ENCODE data around the gene ANO1. TPM values are rescaled to one million over a fixed set of nuclear protein-coding genes. Genes with fewer than 3 reads are reported as not detected.

Gene ANO1
- total RNA-seq, 2 donors from 2014 or later = 9.8 to 14.2 TPM

DNA sequence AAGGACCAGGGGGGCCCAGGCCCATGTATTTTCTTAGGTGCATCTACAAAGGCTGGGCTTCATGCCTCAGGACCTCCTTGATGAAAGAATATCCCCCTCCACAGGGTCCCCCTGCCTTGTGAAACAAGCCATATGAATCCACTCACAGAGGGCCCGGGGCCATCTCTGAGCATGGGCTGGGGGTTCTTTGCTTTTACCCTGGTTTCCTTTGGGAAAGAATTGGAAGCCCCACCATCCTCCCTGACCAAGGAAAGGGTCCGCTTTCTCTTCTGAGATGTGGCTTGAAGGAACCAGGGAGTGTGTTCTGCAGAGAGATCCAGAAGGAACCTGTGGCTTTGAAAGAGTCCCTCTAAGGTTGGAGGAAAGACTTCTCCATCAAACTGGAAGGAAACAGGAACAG lies 9.2 kb upstream of the ANO1 start:
- ATAC-seq (no peak), DNase-seq (no peak)
- intact Hi-C loops (cut with DNase I) = no loop called here

DNA sequence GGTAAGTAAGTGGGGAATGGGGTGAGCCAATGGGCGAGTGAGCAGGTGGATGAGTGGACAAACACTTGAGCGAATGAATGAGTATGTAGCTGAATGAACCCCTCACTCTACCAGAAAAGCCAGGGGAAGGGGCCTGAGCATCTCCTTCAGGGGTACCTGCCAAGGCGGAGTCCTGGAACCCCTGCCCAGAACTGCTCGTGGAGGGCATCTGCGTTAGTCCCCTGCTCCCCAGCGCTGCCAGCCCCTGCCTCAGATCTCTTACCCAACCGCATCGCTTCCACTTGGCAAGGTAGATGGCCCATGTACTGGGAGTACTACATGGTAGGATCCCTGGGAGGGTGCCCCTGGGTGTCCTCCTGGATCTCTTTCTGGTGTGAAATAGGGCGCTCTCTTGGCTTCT lies 7.4 kb upstream of the ANO1 start:
- intact Hi-C loops (cut with DNase I) = no loop called here
- DNase-seq = no peak
- ATAC-seq = no peak

DNA sequence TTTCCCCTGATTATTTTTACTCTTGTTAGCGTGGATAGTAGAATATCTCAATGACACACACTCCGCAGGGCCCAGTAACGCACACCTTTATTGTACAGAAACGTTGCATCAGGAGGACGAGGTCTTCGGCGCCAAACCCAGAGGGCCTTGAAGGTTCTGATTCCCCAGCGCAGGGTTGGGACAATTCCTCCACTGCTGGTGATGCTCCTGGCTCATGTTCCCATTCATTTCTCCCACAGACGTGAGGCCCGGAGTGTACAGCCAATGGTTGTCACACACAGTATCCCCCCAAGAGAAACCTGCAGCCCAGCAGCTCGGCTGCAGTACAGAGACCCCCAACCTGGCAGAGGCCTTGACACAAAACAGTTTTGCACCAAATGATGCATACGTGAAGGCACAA lies 6.1 kb upstream of the ANO1 start:
- DNase-seq = no peak
- intact Hi-C loops (cut with DNase I) = no loop called here
- ATAC-seq = no peak

DNA sequence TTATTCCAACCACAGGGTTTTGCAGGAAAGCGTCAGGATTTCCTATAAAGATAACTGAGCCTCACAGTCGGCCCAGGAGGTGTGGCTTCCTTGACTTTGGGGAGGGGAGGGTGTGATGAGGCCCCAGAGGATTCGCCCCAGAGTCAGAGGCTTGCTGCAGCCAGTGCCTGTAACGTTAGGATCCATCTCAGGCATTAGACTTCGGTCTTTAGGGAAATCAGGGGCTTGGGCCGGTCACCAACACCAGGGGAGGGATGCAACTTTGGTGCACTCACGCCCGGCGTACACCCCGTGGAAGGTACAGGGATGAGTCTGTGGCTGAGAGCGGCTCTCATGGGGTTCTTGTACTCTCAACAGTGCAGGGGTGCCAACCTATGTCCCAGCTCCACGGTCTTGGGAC lies 5.7 kb upstream of the ANO1 start:
- intact Hi-C loops (cut with DNase I) = no loop called here
- DNase-seq (peak; percentile 52), ATAC-seq (peak in 1 of 2 donors; percentile 42)

DNA sequence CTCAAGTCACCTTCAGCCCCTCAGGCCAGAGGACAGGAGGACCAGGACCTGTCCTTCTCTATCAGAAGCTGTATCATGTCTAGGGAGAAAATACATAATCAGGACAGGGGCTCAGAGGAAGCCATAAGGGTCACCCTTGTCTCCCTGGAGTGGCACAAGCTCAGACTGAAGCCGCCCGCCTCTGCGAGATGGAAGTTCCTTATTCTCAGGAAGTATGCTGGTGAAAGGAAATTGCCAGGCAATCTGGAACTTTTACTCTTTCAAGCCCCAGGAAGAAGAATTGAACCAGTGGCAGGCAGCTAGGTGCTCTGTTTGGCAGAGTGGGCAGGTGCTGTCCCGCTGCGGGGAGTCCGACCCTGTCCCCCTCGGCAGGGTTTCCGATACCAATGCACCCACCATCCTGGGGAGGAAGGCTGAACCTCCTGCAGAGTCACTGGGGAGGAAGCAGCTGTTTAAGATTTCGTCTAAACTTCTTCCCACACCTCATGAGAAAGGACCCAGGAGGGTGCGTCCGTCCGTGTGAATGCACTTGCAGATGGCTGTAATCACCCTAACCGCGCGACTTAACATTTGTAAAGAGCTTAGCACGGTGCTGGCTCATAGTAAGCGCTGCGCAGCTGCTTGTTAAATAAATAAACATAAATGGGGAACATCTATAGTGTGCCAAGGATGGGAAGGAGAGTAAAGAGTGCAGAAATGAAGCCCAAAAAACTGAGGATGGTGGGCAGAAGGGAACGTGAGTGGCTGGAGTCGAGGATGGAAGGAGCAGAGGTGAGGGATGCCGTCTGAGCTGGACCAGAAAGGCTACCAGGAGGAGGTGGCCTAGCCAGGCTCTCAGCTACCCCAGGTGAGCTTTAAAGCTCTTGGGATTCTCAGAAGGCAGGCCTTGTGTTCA lies 5.0 kb upstream of the ANO1 start:
- intact Hi-C loops (cut with DNase I) = no loop called here
- DNase-seq (no peak), ATAC-seq (peak; percentile 9 to 33)

- peak in 1 of 2 donors; percentile 81 for ATAC-seq
- DNase-seq = peak; percentile 74
- intact Hi-C loops (cut with DNase I) = no loop called here
Measured at GRCh38 chr11:70073871-70074371, 4.2 kb upstream of the ANO1 start.

GRCh38 chr11:70074746-70075145 lies 3.4 kb upstream of the ANO1 start:
- intact Hi-C loops (cut with DNase I) = no loop called here
- DNase-seq = no peak
- ATAC-seq = no peak

- intact Hi-C loops (cut with DNase I) = no loop called here
Measured at GRCh38 chr11:70075836-70076235, 2.3 kb upstream of the ANO1 start.

DNA sequence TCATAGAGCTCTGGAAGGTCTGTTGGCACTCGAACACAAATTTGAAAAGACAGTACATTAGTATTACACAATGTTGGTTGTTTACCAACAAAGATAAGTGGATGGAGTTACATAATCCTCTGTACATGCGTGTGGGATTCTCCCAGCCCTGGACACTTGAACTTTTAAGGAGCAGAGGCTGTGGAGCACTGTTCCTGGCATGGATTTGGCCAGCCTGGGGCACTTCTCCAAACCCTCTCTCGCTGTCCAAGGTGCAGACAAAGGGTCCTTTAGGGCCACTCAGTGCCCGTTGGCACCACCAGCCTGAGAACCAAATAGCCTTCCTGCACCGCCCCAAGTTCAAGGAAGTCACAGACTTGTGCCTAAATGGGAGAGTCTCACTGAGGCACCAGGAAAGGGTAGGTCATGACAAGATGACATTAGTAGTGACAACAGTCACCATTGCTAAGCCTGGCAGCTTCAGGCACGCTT lies 1.6 kb upstream of the ANO1 start:
- DNase-seq (no peak), ATAC-seq (peak in 1 of 2 donors; percentile 29)
- intact Hi-C loops (cut with DNase I) = no loop called here

More at GRCh38 chr11:70075836-70076235, 2.3 kb upstream of the ANO1 start:
- DNase-seq (no peak), ATAC-seq (no peak)

- DNase-seq = no peak
- intact Hi-C loops (cut with DNase I) = no loop called here
Measured at GRCh38 chr11:70077411-70078094, 564 bp upstream of the ANO1 start.

DNA sequence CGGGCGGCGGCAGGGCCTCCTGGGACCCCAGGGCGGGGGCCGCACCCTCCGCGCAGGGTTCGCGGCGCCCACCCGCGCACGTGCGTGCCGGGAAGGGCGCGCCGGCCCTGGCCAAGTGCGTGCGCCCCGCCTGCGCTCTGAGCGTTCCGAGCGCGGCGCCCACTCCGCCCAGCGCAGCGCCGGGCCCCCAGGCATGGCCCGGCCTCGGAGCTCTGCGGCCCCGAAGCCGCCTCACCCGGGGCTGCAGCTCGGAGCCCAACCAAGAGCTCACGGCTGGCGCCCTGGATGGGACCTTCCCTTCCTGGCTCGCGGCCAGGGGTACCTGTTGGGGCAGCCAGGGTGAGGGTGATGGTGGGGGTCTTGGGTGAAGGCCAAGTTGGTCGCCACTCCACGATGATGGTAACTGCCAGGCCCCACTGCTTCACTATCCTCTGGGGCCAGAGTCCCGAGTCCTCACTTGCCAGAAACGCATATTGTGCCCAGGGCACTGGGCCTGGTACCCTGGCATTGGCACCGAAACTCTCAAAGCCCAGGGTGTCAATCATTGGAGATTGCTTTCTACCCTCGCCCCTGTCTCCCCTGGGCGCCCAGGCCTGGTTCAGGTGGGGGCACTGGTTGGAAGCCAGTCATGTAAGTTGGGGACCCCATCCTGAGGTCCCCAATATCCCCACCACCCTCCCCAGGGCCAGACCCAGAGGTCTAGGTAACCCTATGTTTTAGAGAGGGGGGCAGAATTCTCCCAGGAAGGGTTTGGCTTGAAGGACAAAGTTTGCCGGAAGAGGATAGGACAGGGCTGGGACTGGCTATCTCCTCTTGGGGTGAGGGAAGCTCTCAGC lies 882 bp downstream of the ANO1 start:
- no peak for DNase-seq
- intact Hi-C loops (cut with DNase I) = no loop called here
- peak; percentile 19 to 48 for ATAC-seq

More at GRCh38 chr11:70077411-70078094, 564 bp upstream of the ANO1 start:
- no peak for ATAC-seq

DNA sequence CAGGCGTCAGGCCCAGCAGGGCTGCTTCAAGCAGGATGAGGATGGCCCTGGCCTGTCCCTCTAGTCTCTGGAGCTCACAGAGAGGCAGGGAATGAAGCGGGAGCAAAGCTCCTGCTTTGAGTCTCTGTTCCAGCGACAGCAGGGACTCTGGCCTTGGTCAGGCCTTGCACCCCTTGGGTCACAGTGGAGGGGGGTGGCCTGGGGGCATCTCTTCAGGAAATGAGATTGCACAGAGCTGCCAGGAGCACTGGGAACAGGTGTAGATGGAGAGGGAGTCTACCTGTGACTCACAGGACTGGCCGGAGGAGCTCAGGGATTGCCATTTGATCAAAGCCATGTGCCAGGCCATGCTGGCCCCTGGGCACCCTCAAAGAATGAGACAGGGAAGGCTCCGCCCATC lies 1.6 kb downstream of the ANO1 start:
- DNase-seq (no peak), ATAC-seq (no peak)
- intact Hi-C loops (cut with DNase I) = no loop called here

- intact Hi-C loops (cut with DNase I) = no loop called here
- no peak for DNase-seq
- ATAC-seq = no peak
Measured at GRCh38 chr11:70080763-70081162, 2.6 kb downstream of the ANO1 start.

DNA sequence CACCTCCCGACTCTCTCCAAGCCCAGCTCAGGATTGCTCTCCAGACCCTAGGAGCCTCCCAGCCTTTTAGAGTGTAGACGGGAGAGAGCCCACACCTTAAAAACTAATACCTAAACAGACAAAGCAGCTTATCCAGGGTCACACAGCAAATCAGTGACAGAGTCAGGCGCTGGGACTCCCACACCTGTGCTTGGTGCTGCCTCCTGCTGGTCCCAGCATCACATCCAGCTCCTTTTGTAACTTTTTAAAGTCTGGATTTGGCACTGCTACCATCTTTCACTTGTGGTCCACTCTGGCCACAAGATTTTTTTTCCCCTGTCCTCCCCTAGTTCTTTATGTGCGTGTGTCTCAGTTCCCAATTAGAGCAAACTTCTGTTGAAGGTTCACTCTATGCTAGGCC lies 4.7 kb downstream of the ANO1 start:
- intact Hi-C loops (cut with DNase I) = no loop called here
- DNase-seq = no peak

DNA sequence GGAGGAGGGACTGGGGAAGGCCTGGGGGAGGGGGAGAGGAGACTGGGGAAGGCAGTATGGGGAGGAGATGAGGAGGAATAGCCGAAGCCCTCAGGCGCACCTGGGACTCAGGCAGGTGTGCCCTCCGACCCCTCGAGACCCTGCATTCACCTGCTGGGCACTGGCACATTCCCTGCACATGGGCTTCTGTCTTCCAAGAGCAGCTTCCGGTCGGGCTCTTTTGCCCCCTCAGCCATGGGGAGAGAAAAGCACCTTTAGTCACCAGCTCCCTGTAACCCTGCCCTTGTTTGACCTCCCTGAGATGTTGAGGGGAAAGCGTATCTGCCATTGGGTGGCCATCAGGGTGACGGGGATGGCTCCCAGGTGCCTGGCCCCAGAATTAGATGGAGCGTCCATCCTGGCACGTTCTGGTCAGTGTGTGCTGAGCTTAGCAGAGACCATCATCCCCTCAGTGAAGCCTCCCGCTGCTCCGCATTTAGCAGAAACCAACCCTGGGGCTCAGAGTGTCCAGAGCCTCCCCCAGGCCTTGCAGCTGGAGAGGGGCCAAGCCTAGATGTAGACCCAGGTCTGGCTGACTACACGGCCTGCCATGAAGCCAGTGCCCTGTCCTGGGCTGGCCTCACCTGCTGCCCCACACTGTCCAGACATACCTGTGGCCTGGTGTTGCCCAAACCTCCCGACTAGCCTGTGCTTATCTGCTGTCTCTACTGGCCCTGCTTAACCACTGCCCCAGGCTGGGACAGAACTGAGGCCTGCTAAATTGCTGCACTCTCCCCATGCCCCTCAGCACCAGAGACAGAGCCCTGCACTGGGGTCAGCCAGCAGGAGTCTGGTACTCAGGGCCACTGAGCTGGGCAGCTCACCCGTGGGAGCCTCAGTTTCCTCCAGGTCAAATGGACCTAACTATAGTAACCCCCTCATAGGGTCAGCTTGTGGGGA lies 6.2 kb downstream of the ANO1 start:
- intact Hi-C loops (cut with DNase I) = no loop called here
- ATAC-seq (no peak), DNase-seq (peak; percentile 15)

More for the DNA sequence above, 4.7 kb downstream of the ANO1 start:
- ATAC-seq = no peak

DNA sequence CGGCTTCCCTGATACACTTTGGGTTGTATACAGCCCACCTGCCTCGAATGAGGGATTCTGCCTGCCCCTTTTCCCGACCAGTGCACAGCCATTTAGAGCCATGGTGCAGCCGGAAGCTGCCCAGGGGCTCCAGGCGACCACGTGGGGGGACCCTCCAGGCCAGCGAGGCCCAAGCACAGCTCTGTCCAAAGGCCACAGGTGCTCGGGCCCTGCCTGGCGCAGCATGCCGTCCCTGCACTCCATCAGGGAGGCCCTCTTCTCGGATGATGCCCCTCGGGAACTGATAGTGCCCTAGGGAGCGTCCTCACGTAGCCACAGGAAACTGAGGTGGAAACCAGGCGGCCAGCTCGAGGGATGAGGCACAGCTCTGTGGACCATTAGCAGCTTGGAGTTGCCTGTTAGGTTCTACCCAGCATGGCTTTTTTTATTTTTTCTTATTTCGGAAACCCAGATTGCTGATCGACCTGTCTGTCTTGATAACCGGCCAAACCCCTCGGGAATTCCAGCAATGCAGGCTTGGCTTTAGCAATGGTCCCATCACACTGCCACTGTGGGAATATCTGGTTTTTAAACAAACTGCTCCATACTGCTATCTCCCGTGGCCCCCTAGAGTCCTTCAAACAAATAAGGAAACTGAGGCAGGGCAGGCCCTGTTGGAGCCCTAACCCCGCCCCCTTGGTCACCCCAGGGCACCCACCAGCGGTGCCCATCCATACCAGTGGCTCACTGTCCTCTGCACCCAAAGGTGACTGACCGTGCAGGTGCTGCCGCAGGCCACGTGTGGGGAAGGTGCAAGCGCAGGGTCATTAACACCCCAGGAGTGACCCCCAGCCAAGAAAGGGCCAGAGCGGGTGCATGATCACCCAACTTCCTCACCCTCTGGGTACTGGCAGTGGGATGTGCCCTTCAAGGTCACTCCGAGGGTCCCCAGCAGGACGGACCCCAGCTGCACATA lies 8.0 kb downstream of the ANO1 start:
- intact Hi-C loops (cut with DNase I) = no loop called here
- no peak for DNase-seq
- no peak for ATAC-seq

Measured in left cardiac atrium (tissue), 4 donors.